Psoas muscle (tissue), 8 donors: ENCODE results near the gene AGXT. TPM values are rescaled to one million over a fixed set of nuclear protein-coding genes. Genes with fewer than 3 reads are reported as not detected.

Experiments
- ATAC-seq, 4 donors: fragments of 200-7000 bp; cut with Tn5 transposase; one replicate each; pipeline ENCODE4 v1.9.1; 2020; ENCODE audit warnings: moderate library complexity in 3 of 4, mild to moderate bottlenecking in 2 of 4
- DNase-seq, 2 donors: peaks; one replicate each; pipeline ENCODE4 v3.0.0-alpha.2; 2020
- H3K27ac ChIP-seq: fragments of 200-600 bp; one replicate; pipeline ENCODE4 v1.8.0; 2022
- H3K27me3 ChIP-seq, 3 donors: fragments of 200-600 bp in 1 of 3; one replicate each; pipeline versions ENCODE4 v1.6.1 to v1.8.0; 2013 to 2022; ENCODE audit warnings: low read length in 2 of 3, mild to moderate bottlenecking in 2 of 3, moderate library complexity in 1 of 3; ENCODE audit not compliant: insufficient read depth in 3 of 3
- H3K36me3 ChIP-seq, 2 donors: fragments of 200-600 bp in 1 of 2; one replicate each; pipeline versions ENCODE4 v1.6.1 to v1.8.0; 2013 to 2022; ENCODE audit warnings: low read depth in 1 of 2, mild to moderate bottlenecking in 1 of 2, moderate library complexity in 1 of 2; ENCODE audit not compliant: insufficient read depth in 1 of 2
- H3K4me1 ChIP-seq: fragments of 200-600 bp; one replicate; pipeline ENCODE4 v1.8.0; 2022
- H3K4me3 ChIP-seq: fragments of 200-600 bp; one replicate; pipeline ENCODE4 v1.8.0; 2022; ENCODE audit warnings: mild to moderate bottlenecking
- H3K9me3 ChIP-seq: fragments of 200-600 bp; one replicate; pipeline ENCODE4 v1.8.0; 2022
- WGBS, 3 donors: extraction: QIAGEN DNeasy Blood & Tissue Kit; methylation state at CpG; one replicate each; pipeline versions ENCODE4 v1.1.6 to v1.1.7; 2013; 5-methylcytosine and 5-hydroxymethylcytosine counted together
- intact Hi-C, 2 donors: fragments of 100-400 bp; cut with DNase I; formaldehyde crosslinking; loops; one replicate each; pipeline versions ENCODE4 v1.11.0 to v1.14.2; 2022
- polyA plus RNA-seq, 3 donors: library from polyadenylated mRNA; stranded (reverse); fragments of 200-250 nt; gene quantifications; one replicate each; pipeline ENCODE4 v1.2.3, GENCODE V29; 2013
- total RNA-seq, 4 donors: library from RNA; stranded (reverse); fragmentation: NEBNext Ultra II Directional in 2 of 4; extraction: Animal tissue kit (Norgen Biotek cat#: 25700) in 2 of 4; gene quantifications; one replicate each; pipeline versions ENCODE4 v1.2.1 to v1.2.4, GENCODE V29; 2021 to 2023
- TF ChIP-seq, protein P1 (sequence below): fragments of 200-600 bp; IDR thresholded peaks from one replicate; pipeline ENCODE4 v1.8.0; 2022; ENCODE audit warnings: antibody characterized with exemption
- donor health status: healthy with polysubstance abuse.
- donor health status: DM: no; HTN: no; CAD: no; lungs with moderate emphysema.
- donor health status: Bipolar disorder and iron deficiency.
- donor health status: healthy.
- donor health status: DM: yes; HTN: yes; CAD: no.
- donor health status: DM: no; HTN: no; CAD: no.
- donor health status: DM: no; HTN: no; CAD: no.
- donor health status: DM: yes; HTN: yes; CAD: no.

AGXT gene
- total and polyA plus RNA-seq, 7 donors = 0.11 to 1.3 (median 0.30) TPM; not detected in 4

DNA sequence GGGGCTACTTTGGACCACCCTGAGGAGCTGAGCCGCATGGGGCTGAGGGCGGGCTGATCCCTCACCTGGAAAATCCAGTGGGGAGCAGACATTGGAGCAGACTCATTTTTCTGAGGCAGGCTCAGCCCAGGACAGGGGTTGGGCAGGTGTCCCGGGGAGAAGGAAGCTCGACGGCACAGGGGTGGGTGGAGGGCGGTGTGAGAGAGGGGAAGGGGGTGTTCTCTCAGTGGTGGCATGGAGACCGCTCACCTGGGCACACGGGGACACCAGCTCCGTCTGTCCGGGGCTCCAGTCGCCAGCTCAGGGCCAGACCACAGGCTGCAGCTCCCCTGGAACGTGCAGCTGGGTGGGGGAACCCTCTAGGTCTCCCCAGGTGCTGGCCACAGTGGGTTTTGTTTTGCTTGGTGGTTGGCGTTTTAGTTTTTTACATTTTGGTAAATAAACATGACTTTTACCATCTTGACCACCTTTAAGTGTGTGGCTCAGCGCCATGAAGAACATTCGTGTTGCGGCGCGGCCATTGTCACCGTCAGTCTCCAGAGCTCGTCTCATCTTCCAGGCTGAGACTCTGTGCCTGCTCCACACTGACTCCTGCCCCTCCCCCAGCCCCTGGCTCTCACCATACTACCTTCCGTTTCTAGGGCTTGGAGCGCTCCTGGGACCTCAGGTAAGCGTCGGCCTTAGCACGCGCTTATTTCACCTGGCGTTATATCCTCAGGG is 31.7 kb downstream of the AGXT start:
- Histone ChIP-seq H3K9me3 (no peaks in the 10 kb centered on the region), H3K36me3 (no peaks in the 10 kb centered on the region), H3K4me3 (no peak overlapping the region), H3K4me1 (peaks cover 12% of the 10 kb centered on the region), H3K27me3 (no peaks in the 10 kb centered on the region), H3K27ac (no peak overlapping the region)
- ATAC-seq (no peak), DNase-seq (peak in 1 of 2 donors; percentile 34)
- TF ChIP-seq, protein P1, sequence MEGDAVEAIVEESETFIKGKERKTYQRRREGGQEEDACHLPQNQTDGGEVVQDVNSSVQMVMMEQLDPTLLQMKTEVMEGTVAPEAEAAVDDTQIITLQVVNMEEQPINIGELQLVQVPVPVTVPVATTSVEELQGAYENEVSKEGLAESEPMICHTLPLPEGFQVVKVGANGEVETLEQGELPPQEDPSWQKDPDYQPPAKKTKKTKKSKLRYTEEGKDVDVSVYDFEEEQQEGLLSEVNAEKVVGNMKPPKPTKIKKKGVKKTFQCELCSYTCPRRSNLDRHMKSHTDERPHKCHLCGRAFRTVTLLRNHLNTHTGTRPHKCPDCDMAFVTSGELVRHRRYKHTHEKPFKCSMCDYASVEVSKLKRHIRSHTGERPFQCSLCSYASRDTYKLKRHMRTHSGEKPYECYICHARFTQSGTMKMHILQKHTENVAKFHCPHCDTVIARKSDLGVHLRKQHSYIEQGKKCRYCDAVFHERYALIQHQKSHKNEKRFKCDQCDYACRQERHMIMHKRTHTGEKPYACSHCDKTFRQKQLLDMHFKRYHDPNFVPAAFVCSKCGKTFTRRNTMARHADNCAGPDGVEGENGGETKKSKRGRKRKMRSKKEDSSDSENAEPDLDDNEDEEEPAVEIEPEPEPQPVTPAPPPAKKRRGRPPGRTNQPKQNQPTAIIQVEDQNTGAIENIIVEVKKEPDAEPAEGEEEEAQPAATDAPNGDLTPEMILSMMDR = no peak
- WGBS, 3 donors = 89 to 94% (median 90%) methylated on average over 27 of the region's 27 CpGs
- intact Hi-C loops = no loop called here

DNA sequence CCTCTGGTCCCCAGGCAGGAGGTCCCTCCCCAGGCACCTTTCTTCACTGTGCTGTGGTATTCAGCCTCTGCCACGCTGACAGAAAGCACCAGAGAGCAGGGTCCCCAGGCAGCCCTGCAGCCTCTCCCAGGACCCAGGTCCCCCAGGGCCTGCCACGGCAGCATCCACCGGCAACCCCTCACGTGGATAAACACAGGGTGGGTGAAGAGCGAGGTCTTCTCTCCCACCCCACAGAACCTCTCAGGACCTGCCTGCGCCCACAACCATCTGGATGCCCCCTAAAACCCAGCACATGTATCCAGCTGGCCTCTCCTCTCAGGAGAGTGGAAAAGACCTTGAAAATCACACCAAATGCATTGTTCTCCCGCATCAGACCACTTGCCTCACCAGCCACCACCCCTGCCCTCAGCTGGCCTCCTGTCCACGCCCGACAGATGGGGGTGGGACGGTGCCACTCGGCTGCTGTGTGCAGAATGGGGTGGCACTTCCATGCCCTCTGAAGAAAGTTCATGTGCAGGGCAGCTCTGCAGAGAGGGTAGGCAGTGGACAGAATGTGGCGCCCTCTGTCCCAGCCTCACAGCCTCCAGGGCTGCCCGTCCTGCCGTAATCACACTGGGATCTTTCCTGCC is 33.5 kb downstream of the AGXT start:
- Histone ChIP-seq H3K27ac (no peak overlapping the region), H3K9me3 (no peaks in the 10 kb centered on the region), H3K27me3 (peaks cover 0 to 7% (median 0%) of the 10 kb centered on the region in 3 donors), H3K4me1 (peaks cover 12% of the 10 kb centered on the region), H3K4me3 (no peak overlapping the region), H3K36me3 (no peaks in the 10 kb centered on the region)
- DNase-seq (peak in 1 of 2 donors; percentile 30), ATAC-seq (no peak)
- 81 to 89% (median 83%) methylated on average over 14 of the region's 14 CpGs for WGBS, 3 donors
- intact Hi-C loops = no loop called here
- TF ChIP-seq, protein P1 = no peak

DNA sequence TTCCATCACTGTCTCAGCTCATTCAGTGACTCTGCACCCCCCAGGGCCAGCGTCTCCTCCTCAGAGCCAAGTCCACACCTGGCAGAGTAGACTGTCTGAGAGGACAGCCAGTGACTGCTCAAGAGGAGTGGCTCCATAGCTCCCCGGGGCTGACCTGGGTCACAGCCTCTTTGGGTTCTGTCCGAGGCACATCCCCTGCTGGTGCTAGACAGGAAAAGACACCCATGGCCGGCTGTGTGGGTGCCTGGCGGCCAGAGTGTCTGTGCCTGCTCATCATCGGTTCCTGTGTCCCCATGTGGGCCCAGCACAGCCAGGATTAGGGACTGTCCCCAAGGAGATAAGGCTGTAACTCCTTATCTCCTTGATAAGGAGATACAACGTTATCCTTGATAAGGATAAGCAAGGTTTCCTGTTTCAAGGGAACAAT is 34.0 kb downstream of the AGXT start:
- H3K36me3 ChIP-seq = no peaks in the 10 kb centered on the region
- no peak overlapping the region for H3K27ac ChIP-seq
- intact Hi-C loops = no loop called here
- DNase-seq (no peak), ATAC-seq (no peak)
- H3K4me1 ChIP-seq = peaks cover 12% of the 10 kb centered on the region
- TF ChIP-seq, protein P1 = no peak
- no peaks in the 10 kb centered on the region for H3K9me3 ChIP-seq
- H3K27me3 ChIP-seq = peaks cover 0 to 7% (median 0%) of the 10 kb centered on the region in 3 donors
- 52 to 82% (median 68%) methylated on average over 7 of the region's 7 CpGs for WGBS, 3 donors
- no peak overlapping the region for H3K4me3 ChIP-seq

- DNase-seq (peak in 1 of 2 donors; percentile 39), ATAC-seq (no peak)
- peaks cover 12% of the 10 kb centered on the region for H3K4me1 ChIP-seq
- no peaks in the 10 kb centered on the region for H3K9me3 ChIP-seq
- H3K27me3 ChIP-seq = peaks cover 0 to 7% (median 0%) of the 10 kb centered on the region in 3 donors
- intact Hi-C loops = no loop called here
- TF ChIP-seq, protein P1 = no peak
- no peak overlapping the region for H3K27ac ChIP-seq
- no peaks in the 10 kb centered on the region for H3K36me3 ChIP-seq
- no peak overlapping the region for H3K4me3 ChIP-seq
- WGBS, 3 donors = 87 to 89% (median 89%) methylated on average over 33 to 34 of the region's 34 CpGs
Observed at GRCh38 chr2:240903191-240904060, 34.8 kb downstream of the AGXT start.
